HG03108 (cell line): ENCODE measurements around the gene CROCC2.

ENCODE experiments used
- ATAC-seq: cut with Tn5 transposase; IDR thresholded peaks from one replicate; pipeline ENCODE4 v1.9.1; 2021; ENCODE audit warnings: moderate library complexity; ENCODE audit not compliant: unreplicated experiment

The CROCC2 gene

DNA sequence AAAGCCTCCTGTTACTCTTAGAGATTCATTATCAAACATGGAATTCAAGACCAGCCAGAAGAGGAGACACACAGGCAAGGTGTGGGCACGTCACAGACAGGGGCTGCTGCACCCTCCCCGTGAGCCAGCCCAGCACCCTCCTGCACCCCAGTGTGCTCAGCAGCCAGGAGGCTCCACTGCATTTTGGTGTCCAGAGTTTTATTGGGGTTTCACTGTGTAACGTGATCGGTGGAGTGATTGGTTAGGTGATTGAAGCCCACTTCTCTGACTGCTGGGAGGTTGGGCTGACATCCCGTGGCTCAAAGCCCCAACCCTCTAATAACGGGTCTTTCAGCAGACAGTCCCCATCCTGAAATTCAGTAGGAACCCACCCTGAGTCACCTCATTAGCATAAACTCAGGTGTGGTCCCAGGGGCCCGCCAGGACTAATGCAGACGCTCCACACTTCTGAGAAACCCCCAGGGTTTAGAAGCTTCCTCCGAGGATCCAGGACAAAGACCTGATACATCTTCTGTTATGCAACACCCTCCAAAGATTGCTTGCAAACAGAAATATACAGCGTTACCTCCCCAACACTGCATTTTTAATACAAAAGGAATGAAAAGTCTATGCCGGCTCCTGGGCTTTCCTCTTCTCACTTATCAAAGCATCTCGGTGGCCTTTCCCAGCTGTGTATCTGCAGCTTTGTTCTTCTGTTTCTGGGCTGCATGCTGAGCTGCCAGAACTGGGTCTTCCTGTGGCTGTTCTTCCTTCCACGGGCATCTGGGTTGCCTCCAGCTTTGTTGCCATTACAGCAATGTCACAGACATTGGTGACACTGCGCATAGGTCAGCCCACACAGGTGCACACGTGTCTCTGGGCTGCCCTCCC lies 48.5 kb downstream of the CROCC2 start:
- ATAC-seq, result no peak

DNA sequence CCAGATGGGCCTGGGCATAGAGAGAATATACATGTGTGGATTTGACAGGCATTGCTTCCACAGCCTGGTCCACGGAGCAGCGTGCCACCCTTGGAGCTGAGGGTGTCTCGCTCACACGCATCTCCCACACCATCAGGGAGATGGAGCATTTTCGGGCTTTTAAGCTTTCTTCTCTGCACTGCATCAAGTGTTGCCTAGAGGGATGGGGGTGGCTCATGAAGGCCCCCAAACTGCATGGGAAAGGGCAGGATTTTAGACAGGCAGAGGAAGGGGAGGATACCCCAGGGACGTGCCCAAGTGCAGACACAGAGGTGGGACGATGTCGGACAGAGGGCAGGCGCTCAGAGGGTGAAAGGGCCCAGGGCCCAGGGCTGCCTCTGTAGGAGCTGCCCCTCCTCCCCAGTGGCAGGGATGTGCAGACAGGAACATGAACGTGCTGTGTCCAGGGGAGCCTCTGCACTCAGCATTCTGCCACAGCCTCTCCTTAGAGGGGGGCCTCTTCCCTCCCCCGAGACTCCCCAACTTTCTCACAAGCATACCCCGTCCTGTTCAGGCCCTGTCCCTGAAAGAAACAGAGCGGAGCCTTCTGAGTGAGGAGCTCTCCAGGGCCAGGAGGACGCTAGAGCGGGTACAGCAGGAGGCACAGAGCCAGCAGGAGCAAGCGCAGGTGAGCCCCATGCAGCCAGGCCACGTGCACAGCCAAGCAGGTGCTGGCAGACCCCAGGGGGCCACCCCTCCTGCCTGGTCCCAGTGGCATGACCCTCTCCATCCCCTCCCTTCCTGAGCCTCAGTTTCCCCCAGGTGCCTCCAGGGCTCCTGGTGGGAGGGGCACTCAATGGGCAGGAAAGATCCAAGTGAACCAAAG lies 49.4 kb downstream of the CROCC2 start:
- ATAC-seq, result no peak

DNA sequence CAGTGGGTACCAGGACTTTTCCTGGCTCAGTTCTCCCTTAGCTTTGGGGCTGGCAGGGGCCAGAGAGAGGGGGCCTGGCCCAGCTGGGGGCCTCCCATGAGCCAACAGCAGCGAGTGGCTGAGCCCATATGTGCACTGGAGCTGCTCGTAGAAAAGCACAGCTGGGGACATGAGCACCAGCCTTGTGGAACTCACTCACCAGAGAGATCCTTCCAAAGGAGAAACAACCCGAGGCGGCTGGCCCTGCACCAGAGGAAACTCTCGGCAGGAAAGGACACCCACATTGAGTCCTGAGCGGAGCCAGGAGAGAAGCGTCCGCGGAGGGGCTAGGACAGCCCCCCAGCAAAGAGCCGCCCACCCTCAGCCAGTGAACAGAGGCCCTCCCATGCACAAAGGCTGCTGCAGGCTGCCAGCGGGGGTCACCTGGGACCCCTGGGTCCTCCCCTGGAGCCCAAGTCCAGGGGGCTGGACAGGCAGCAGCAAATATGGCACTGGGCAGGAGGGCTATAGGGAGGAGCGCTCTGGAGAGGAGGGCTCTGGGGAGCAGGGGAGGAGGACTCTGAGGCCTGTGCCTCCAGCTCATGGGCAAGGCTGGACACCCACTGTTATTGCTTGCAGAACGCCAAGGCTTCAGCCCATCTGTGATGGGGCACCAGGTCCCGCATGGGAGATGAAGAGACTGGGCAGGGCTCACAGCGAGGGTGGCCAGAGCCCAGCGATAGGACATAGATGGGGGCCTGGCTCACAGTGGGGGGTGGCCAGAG lies 50.2 kb downstream of the CROCC2 start:
- no peak for ATAC-seq

DNA sequence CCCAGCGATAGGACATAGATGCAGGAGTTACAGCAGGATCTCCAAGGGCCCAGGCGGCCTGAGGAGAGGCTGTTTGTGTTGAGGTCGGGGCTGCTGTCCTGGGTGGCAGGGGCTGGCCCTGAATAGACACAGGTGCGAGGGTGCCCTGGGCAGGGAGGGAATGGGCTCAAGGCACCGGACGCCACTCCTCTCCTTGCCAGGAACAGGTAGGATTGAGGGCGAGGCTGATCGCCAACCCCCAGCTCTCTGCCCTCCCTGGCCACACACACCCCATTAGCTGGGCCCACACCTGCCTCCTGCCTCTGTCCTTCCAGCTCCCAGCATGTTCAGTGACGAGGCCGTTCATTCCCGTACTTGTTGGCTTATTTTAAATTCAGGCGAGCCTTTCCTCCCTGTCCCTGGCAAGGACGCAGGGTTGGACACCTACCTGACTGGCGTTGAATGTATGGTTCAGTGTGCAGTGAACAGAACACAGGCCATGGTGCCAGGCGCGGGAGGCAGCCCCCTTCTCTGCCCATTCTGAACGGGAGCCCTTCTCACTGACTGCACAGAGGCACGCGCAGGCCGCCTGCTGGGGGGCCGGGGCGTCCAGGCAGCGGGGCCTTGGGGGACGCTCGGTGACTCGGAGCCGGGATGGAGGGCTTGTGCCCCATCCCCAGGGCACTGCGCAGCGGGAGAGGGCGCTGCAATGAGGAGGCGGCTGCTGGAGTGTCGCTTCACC lies 51.0 kb downstream of the CROCC2 start:
- no peak for ATAC-seq

DNA sequence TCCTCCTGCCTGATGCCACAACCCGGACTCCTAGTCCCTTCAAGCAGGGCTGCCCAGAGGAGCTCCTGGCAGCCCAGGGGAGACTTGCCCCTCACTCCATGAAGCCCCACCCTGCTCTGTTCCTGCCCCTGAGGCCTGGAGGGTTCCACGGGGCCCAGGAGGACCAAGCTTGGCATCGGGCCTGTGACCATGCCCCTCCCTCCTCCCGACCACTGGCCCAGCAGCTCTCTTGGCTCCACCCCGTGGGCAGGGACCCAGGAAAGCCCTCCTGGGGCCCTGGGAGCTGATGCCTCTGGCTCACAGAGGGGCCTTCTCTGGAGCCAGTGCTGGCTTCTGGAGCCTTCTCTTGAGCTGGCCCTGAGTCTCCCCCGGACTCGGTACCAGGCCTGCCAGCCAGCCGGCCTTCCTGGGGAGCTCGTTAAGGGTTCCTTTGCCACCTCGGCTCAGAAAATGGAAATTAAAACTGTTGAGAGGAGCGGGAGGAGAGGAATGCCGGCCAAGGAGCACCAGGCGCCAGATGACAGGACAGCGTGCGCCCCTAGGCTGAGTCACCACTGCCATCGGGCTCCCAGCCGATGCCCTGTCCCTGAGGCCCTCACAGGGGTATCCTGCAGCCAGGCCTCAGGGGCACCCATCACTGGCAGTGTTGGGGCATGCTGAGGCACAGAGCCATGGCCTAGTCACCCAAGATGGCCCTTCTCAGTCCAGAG lies 51.7 kb downstream of the CROCC2 start:
- ATAC-seq, result no peak

DNA sequence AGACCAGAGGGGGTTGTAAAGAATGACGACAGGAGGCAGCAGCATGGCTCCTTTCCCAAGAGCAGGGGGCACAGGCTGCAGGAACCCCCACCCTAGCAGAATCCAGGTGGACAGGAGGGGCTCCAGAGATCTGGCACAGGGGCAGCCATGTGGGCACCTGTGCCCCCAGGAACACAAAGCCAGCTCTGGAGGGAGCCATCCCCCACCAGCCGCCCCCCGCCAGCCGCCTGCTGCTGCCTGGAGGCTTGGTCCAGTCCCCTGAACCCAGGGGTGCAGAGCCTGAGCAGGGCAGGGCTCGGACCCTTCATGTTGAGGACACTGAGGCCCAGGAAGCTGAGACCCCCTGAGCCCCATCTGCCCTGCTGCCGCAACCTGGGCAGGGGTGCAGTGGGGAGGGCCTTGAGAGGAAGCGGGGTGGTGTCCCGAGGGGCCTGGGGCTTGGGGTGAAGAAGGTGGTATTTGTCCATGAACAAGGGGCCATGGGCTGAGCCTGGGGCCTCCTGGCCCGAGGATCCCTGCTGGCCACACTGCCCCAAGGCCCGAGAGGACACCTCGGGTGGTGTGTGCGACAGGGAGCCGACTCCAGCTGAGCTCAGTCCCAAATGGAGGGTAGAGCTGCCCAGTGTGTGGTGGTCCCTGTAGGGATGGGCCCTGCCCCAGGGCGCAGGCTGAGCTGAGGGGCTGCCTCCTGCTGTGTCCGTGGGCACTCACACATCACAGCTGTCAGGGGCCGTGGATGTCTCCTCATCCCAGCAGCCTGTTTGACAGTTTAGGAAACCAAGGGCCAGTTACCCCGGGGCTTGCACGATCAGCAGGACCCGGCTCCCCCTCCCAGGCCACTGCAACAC lies 52.5 kb downstream of the CROCC2 start:
- no peak for ATAC-seq

DNA sequence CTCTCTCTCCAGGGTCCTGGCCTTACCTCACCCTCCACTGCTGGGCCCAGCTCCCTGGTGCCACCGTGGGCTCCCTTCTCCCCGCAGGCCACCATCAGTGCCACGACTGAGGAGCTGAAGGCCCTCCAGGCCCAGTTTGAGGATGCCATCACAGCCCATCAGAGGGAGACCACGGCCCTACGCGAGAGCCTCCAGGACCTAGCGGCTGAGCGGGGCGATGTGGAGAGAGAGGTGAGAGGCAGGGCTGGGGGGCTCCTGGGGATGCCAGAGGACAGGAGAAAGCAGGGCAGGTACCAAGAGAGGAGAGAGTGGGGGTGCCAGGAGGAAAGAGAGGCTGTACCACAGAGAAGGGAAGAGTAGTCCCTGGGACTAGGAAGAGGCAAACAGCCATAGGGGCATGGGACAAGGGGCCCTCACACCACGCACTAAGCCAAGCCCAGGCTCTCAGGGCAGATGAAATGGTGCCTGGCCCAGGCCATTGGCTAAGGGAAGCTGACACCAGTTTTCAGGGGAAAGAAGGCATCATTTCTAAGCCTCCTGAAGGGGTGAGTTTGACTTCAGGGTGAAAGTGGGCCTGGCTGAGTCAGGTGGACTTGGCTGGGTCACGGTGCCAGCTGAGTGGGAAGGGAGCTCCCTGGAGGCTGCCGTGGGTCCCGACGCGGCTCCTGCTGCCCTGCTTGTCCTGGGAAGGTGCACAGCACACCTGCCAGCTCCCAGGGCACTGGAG lies 53.2 kb downstream of the CROCC2 start:
- no peak for ATAC-seq

DNA sequence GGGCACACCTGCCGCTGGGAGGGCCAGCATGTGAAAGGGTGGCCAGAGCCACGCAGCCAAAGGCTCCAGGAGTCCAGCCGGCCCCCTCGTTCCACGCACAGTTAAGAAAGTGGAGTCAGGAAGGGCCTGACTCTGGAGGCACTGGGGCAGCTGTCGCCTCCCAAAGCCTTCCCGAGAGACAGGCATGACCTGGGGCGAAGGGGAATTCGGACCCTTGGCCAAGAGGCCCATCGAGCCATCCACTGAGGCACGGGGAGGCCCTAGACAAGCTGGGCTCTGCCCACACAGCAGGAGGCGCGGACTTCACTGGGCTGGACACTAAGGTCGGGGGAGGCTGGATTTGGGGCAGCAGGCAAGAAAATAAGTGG lies 53.8 kb downstream of the CROCC2 start:
- no peak for ATAC-seq

DNA sequence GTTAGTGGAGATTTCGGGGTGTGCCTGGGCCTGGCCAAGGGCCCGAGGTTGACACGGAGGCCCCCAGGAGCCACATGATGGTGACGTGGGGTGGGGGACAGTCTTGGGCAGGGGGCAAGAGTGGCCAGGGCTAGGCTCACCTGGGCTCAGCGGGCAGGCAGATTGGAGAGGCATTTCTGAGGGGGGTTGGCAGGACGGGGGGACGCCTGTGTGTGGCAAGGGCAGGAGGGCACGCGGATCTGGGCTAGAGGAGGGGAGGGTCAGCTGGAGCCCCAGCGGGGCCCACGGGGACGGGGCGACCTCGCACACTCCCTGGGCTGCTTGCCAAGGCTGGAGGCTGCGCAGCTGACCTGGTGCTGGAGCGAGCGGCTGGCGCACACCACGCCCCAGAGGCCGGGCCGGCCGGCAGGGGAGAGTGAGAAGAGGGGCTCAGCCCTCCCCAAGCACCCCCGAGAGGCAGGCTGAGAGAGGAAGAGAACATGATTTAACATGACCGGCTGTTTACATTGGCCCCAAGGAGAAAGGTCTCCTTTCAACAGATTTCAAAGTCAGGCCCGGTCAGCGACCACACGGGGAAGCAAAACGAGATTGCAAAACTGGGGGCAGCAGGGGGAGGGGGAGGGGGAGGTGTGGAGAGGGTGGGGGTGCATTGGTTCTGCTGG lies 54.3 kb downstream of the CROCC2 start:
- no peak for ATAC-seq

DNA sequence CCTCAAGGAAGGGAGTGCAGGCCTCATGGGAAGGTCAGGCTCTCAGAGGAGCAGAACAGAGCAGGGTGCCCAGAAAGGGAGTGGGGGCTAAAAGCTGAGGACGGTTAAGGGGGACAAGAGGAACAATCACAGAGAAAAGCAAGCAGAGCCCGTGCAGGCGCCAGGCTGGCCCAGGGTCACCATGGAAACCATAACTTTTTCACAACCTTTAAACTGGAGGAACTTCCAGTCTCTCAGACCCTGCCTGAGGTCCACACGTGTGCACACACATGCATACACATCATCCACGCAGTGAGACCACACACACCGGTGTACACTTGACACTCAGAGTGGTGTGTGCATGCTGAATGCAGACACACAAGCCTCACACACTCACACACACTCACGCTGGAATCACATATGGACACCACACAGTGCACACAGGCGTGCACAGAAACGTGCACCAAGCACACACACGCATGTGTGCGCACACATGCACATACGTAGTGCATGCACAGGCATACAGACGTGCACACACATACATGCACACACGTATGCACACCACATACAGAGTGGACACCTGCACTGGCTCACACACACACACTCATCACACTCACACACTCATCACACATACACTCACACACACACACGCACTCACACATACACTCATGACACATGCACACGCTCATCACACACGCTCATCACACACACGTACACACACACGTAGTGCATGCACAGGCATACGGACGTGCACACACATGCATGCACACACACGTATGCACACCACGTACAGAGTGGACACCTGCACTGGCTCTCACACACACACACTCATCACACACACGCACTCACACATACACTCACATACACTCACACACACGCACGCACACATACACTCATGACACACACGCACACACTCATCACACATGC lies 55.1 kb downstream of the CROCC2 start:
- ATAC-seq, result no peak

DNA sequence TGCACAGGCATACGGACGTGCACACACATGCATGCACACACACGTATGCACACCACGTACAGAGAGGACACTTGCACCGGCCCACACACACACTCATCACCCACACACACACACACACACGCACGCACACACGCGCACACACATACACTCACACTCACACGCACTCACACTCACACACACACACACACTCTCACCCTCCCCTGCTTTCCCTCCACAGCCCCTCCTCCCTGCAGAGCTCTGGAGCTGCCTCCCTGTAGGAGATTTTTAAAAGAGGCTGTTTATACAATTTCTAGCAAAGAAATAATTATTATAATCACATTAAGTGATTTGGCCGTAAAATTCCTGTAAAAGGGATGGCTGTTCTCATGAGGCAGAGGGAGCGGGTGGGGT lies 55.8 kb downstream of the CROCC2 start:
- ATAC-seq, result no peak

DNA sequence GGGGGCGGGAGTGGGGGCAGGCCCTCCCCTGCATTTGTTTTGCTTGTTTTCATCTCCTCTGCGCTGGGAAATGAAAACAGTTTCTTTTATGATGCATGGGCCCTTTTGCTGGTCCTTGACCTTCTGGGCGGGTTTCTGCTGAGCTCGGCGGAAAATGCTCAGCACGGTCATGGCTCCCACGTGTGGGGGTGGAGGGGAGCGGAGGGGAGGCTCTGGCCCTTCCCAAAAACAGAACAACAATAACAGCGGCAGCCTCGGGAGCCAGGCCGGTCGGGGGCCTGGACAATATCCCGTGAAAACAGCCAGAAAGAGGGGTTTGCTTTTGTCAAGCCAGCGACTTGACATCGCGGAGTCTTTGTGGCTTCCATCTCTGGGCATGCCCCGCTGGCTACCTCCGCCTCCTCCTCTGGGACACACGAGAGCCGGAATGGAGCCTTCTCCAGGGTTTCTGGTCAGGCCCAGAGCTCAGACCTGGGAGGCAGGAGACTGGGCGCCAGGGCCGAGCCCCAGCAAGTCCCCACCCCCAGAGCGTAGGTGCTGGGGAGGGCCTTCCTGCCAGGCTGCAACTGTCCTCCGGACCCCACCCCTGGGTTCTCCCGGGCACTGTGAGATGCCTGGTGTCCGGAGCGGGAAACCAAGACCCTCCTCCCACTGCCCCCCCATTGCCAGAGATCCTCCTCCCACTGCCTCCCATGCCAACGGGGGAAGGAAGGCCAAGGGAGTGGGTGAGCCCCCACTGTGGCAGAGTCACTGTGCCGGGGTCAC lies 56.3 kb downstream of the CROCC2 start:
- no peak for ATAC-seq

DNA sequence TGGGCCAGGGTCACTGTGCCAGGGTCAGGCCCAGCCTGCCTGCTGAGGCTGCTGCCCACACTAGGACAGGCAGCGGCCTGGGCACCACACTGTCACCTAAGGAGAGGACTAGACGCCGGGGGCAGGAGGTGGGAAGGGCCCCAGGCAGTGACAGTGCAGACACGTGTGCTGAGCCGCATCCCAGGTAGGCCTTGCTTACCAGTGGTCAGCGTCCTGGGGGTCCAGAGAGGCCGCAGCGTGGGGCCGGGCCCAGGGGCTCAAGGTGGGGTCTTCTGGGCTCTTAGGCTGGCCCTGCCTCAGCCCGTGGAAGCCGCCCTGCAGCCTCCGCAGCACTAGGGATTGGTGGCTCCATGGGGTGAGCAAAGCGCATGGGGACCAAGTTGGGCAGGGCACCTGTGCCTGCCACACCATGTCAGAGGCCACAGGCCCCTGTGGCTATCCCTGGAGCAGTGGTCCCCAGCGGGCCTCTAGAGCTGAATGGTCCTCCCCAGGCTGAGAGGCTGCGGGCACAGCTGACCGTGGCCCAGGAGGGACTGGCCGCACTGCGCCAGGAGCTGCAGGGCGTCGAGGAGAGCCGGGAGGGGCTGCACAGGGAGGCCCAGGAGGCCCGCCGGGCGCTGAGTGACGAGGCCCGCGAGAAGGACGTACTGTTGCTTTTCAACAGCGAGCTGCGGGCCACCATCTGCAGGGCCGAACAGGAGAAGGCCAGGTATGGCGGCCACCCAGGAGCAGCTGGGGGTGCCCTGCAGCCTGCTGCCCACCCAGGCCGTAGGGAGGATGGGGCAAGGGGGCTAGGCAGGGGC lies 57.1 kb downstream of the CROCC2 start:
- ATAC-seq, result no peak

DNA sequence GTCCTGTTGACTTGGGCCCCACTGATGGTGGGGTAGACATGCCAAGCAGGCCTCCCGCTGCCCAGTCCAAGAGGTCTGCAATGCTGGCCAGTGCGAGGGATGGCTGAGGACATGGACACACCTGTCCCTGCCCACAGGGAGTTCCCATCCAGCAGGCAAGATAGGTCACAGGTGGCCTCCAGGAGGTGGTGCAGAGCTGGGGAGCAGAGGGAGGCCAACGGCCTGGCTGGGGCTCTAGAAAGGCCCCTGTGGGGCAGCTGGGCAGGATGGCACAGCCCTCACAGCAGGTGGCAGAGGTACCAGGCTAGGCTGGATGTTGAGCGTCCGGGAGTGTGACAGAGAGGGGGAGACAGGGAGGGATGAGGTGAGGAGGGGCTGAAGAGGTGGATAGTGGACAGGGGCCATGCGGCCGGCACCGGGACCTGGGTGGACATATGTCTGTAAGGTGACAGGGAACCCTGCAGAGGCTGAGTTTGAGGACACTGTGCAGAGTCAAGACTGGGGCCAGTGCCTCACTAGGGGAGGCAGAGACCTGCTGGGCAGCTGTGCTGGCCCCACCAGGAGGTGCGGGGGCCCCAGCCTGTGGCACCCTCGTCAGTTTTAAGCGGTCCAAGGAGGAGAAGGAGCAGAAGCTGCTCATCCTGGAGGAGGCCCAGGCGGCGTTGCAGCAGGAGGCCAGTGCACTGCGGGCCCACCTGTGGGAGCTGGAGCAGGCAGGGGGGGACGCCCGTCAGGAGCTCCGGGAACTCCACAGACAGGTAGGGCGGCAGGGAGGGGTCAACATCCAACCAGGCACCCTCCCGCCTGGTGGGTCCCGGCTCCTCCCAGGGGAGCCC lies 58.0 kb downstream of the CROCC2 start:
- no peak for ATAC-seq
